Measurements from ENCODE around the gene C16orf86.

The C16orf86 gene

GRCh38 chr16:67666559-67667452 is at the start of gene C16orf86, which contains the start of gene ENKD1:
Gene C16orf86, plus strand, starts transcription at chr16:67666814. Its CDS starts 157 bp downstream, at chr16:67666971.
Gene ENKD1, minus strand, starts transcription at chr16:67666750. Its CDS starts 308 bp downstream, at chr16:67666442.
- peak; percentile 79 for DNase-seq

GRCh38 chr16:67628216-67628615 is 38.4 kb upstream of the C16orf86 start:
- DNase-seq, result no peak

- DNase-seq, result no peak
Measured at GRCh38 chr16:67632415-67633172, 34.0 kb upstream of the C16orf86 start.

GRCh38 chr16:67636713-67637112 is 29.9 kb upstream of the C16orf86 start:
- no peak for DNase-seq

- no peak for DNase-seq
Measured at GRCh38 chr16:67637625-67638024, 29.0 kb upstream of the C16orf86 start.

- DNase-seq, result no peak
Measured at GRCh38 chr16:67641779-67642708, 24.6 kb upstream of the C16orf86 start.

GRCh38 chr16:67644038-67644437 is 22.6 kb upstream of the C16orf86 start:
- no peak for DNase-seq

- DNase-seq, result no peak
Measured at GRCh38 chr16:67645397-67646121, 21.1 kb upstream of the C16orf86 start.

- DNase-seq, result no peak
Measured at GRCh38 chr16:67647111-67647651, 19.4 kb upstream of the C16orf86 start.

GRCh38 chr16:67647681-67648080 is 18.9 kb upstream of the C16orf86 start:
- no peak for DNase-seq

GRCh38 chr16:67648088-67648763 is 18.4 kb upstream of the C16orf86 start:
- no peak for DNase-seq

- DNase-seq, result no peak
Measured at GRCh38 chr16:67648764-67649407, 17.7 kb upstream of the C16orf86 start.

- no peak for DNase-seq
Measured at GRCh38 chr16:67649494-67649931, 17.1 kb upstream of the C16orf86 start.

- DNase-seq, result no peak
Measured at GRCh38 chr16:67650023-67650422, 16.6 kb upstream of the C16orf86 start.

GRCh38 chr16:67651039-67651438 is 15.6 kb upstream of the C16orf86 start:
- no peak for DNase-seq

- no peak for DNase-seq
Measured at GRCh38 chr16:67651847-67652246, 14.8 kb upstream of the C16orf86 start.

GRCh38 chr16:67652578-67653127 is 14.0 kb upstream of the C16orf86 start:
- no peak for DNase-seq

GRCh38 chr16:67653128-67653788 is 13.4 kb upstream of the C16orf86 start:
- no peak for DNase-seq

- DNase-seq, result no peak
Measured at GRCh38 chr16:67653789-67654402, 12.7 kb upstream of the C16orf86 start.

Data from activated CD4-positive, CD25-positive, alpha-beta regulatory T cell treated with anti-CD3 and anti-CD28 coated beads, Interleukin-2, amount 50 U/mL, for 72 hours (primary cell).